GM12875 (cell line): ENCODE results near the gene PRPF19.

Experiments used
- H3K4me3 ChIP-seq: one replicate; pipeline ENCODE4 v1.5.1; 2011; ENCODE audit warnings: low read depth, low read length, control low read depth
- TF ChIP-seq, protein P1 (sequence below): IDR thresholded peaks from 2 replicates; pipeline ENCODE4 v1.5.1; 2011; ENCODE audit warnings: low read depth, mild to moderate bottlenecking, control low read depth, inconsistent platforms, low read length, moderate library complexity, borderline replicate concordance; ENCODE audit not compliant: insufficient read depth

Gene PRPF19

DNA sequence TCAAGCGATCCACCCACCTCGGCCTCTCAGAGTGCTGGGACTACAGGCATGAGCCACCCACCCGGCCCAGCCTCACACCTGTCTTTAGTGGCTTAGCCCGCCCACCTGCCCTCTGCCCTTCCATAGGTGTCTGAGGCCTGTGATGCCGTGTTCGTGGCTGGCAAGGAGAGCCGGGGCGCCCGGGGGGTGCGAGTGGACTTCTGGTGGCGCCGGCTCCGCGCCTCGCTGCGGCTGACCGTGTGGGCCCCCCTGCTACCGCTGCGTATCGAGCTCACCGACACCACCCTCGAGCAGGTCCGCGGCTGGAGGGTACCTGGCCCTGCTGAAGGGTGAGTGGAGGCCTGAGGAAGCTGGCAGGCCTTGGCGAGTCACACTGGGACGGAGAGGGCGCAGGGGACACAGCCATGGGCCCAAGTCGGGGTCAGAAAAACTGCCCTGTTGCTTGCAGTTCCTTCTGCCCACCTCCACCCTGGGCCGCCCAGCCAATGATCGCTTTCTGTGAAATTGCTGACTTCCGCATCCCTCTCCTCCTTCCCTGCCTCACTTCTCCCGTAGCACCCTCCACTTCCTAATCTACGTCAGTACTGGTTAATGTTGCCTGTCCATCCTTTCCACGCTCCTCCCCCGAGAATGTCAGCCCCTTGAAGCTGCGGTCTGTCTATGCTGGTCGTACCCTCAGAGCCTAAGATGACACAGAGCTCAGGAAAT lies 27.2 kb upstream of the PRPF19 start:
- H3K4me3 ChIP-seq, result no peak overlapping the region
- TF ChIP-seq, protein P1, sequence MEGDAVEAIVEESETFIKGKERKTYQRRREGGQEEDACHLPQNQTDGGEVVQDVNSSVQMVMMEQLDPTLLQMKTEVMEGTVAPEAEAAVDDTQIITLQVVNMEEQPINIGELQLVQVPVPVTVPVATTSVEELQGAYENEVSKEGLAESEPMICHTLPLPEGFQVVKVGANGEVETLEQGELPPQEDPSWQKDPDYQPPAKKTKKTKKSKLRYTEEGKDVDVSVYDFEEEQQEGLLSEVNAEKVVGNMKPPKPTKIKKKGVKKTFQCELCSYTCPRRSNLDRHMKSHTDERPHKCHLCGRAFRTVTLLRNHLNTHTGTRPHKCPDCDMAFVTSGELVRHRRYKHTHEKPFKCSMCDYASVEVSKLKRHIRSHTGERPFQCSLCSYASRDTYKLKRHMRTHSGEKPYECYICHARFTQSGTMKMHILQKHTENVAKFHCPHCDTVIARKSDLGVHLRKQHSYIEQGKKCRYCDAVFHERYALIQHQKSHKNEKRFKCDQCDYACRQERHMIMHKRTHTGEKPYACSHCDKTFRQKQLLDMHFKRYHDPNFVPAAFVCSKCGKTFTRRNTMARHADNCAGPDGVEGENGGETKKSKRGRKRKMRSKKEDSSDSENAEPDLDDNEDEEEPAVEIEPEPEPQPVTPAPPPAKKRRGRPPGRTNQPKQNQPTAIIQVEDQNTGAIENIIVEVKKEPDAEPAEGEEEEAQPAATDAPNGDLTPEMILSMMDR, result no peak

- TF ChIP-seq, protein P1, result no peak
- no peak overlapping the region for H3K4me3 ChIP-seq
Observed at GRCh38 chr11:60932605-60933356, 26.4 kb upstream of the PRPF19 start.

DNA sequence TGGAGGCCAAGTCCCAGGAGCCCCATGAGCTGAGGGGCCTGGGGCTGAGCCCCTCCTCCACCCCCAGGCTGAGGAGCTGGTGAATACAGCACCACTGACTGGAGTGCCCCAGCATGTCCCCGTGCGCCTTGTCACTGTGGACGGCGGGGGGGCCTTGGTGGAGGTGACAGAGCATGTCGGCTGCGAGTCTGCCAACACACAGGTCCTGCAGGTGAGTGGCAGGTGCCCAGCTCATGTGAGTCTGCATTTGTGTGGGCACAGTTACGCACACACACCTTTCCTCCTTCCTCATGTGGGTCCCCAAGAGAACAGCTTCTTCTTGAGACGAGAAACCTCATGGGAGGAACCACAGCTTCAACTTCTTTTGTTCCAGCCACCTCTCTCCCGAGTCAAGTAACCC lies 25.5 kb upstream of the PRPF19 start:
- TF ChIP-seq, protein P1, result no peak
- H3K4me3 ChIP-seq, result no peak overlapping the region

DNA sequence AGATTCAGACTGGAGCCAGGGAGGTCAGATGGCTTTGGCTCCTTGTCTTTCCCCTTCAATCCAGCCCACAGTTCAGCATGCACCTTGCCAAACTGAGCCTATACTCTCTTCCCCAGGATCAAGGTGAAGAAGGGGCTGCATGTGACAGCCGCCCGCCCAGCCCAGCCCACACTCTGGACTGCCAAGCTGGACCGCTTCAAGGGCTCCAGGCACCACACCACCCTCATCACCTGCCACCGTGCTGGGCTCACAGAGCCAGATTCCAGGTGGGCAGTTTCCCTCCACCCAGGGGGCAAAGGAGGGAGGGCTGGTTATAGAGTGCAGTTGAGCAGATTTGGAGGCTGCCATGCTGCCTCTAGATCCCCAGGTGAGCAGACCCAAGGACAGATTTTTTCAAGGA lies 24.0 kb upstream of the PRPF19 start:
- no peak overlapping the region for H3K4me3 ChIP-seq
- TF ChIP-seq, protein P1, result no peak

- TF ChIP-seq, protein P1, result no peak
- H3K4me3 ChIP-seq, result no peak overlapping the region
Observed at GRCh38 chr11:60929764-60930163, 23.4 kb upstream of the PRPF19 start.

DNA sequence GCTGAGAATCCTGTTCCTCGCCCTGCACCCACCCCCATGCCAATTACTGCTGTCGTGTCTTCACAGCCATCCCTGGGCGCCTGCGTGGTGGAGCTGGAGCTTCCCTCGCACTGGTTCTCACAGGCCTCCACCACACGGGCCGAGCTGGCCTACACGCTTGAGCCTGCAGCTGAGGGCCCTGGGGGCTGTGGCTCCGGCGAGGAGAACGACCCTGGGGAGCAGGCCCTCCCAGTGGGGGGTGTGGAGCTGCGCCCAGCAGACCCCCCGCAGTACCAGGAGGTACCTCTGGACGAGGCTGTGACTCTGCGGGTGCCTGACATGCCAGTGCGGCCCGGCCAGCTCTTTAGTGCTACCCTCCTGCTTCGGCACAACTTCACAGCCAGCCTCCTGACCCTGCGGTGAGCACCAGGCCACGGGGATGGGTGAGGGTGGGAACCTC lies 22.2 kb upstream of the PRPF19 start:
- TF ChIP-seq, protein P1, result no peak
- no peak overlapping the region for H3K4me3 ChIP-seq

DNA sequence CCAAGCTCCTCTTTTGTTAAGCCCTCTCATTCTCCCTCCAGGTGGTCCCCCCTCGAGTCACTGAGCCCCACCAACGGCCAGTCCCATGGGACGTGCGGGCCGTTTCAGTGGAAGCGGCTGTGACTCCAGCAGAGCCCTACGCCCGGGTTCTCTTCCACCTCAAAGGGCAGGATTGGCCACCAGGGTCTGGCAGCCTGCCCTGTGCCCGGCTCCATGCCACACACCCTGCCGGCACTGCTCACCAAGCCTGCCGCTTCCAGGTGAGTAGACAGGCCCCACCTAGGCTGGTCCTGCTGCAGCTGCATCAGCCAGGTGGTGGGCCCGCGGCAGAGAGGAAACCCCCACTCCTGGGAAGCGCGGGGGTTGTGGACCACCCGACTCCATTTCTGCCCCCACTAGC lies 21.2 kb upstream of the PRPF19 start:
- TF ChIP-seq, protein P1, result no peak
- no peak overlapping the region for H3K4me3 ChIP-seq
